K562 (cell line): Measurements from ENCODE around the gene RHOV. TPM values are rescaled to one million over a fixed set of nuclear protein-coding genes. Genes with fewer than 3 reads are reported as not detected.

Experiments used
- ATF3 ChIP-seq, 2 experiments: fragments of 450-650 bp in 1 of 2; sonication (generic) in 1 of 2; formaldehyde crosslinking in 1 of 2; IDR thresholded peaks in 1 of 2; conservative IDR thresholded peaks in 1 of 2; 2 replicates each; pipeline versions ENCODE4 v1.6.1 to v1.8.1; 2016 to 2023; ENCODE audit warnings: mild to moderate bottlenecking in 2 of 2, moderate library complexity in 2 of 2, inconsistent platforms in 1 of 2, missing genetic modification reagents in 1 of 2
- BCLAF1 ChIP-seq, 2 experiments: fragments of 450-650 bp in 1 of 2; IDR thresholded peaks; 2 replicates each; pipeline ENCODE4 v1.6.1; 2011 to 2017; ENCODE audit warnings: low read depth in 2 of 2, antibody characterized with exemption in 1 of 2, borderline replicate concordance in 1 of 2, low read length in 1 of 2, mild to moderate bottlenecking in 1 of 2, mixed read lengths in 1 of 2; ENCODE audit not compliant: control insufficient read depth in 1 of 2
- CEBPZ ChIP-seq: fragments of 150-350 bp; IDR thresholded peaks from 2 replicates; pipeline ENCODE4 v1.6.1; 2014; ENCODE audit warnings: low read depth, mild to moderate bottlenecking, low read length, borderline replicate concordance
- ESRRB ChIP-seq: fragments of 250-450 bp; sonication (Bioruptor Pico); IDR thresholded peaks from 2 replicates; pipeline ENCODE4 v1.5.0; 2020; ENCODE audit warnings: mild to moderate bottlenecking, moderate library complexity, borderline replicate concordance
- FOXP1 ChIP-seq: sonication (generic); formaldehyde crosslinking; IDR thresholded peaks from 2 replicates; pipeline ENCODE4 v1.8.0; 2022; ENCODE audit warnings: mild to moderate bottlenecking, missing genetic modification reagents
- IRF1 ChIP-seq: sonication (generic); formaldehyde crosslinking; IDR thresholded peaks from 2 replicates; pipeline ENCODE4 v1.8.0; 2022; ENCODE audit warnings: missing genetic modification reagents, mild to moderate bottlenecking, borderline replicate concordance
- MAZ ChIP-seq, 2 experiments: fragments of 450-650 bp in 1 of 2; sonication (generic) in 1 of 2; formaldehyde crosslinking; IDR thresholded peaks in 1 of 2; conservative IDR thresholded peaks in 1 of 2; 2 replicates each; pipeline versions ENCODE4 v1.4.0 to v1.5.0; 2020; ENCODE audit warnings: mild to moderate bottlenecking in 1 of 2, missing genetic modification reagents in 1 of 2
- NFE2L1 ChIP-seq: fragments of 450-650 bp; IDR thresholded peaks from 2 replicates; pipeline ENCODE4 v1.6.1; 2016; ENCODE audit warnings: missing genetic modification characterization, low read depth, mild to moderate bottlenecking, missing compliant biosample characterization, moderate library complexity, borderline replicate concordance
- NR0B1 ChIP-seq: fragments of 450-650 bp; IDR thresholded peaks from one replicate; pipeline ENCODE4 v1.6.1; 2018; ENCODE audit warnings: mild to moderate bottlenecking, moderate library complexity; ENCODE audit not compliant: partially characterized antibody
- SMARCA5 ChIP-seq: fragments of 450-650 bp; IDR thresholded peaks from 2 replicates; pipeline ENCODE4 v1.6.1; 2016
- SUPT5H ChIP-seq: fragments of 450-650 bp; IDR thresholded peaks from 2 replicates; pipeline ENCODE4 v1.6.1; 2016
- TRIM24 ChIP-seq, 2 experiments: fragments of 450-650 bp; IDR thresholded peaks; 2 replicates each; pipeline ENCODE4 v1.6.1; 2016
- ZKSCAN3 ChIP-seq: fragments of 250-450 bp; sonication (Bioruptor Pico); IDR thresholded peaks from 2 replicates; pipeline ENCODE4 v1.4.0; 2020
- ZNF184 ChIP-seq: sonication (generic); formaldehyde crosslinking; IDR thresholded peaks from 2 replicates; pipeline ENCODE4 v1.5.0; 2020; ENCODE audit warnings: missing genetic modification reagents
- ZNF830 ChIP-seq: fragments of 250-450 bp; sonication (Bioruptor Pico); IDR thresholded peaks from 2 replicates; pipeline ENCODE4 v1.5.0; 2021; ENCODE audit warnings: mild to moderate bottlenecking
- polyA plus RNA-seq, 8 experiments: library from polyadenylated mRNA; depleted of rRNA in 4 of 8; stranded (reverse) in 5 of 8; unstranded in 3 of 8; fragments of >200 nt; fragmentation: Nextera tagmentation in 2 of 8; fragmentation: Illumina TruSeq in 1 of 8; extraction: Ambion mirVana in 2 of 8; extraction: Trizol in 1 of 8; gene quantifications; 2 replicates each; pipeline versions ENCODE4 v1.2.1 to v1.2.3, GENCODE V29; 2011 to 2014; ENCODE audit warnings: inconsistent platforms in 1 of 8, missing spikeins in 1 of 8
- total RNA-seq, 7 experiments: library from RNA; depleted of rRNA in 6 of 7; stranded (reverse); fragments of >200 nt in 6 of 7; fragmentation: Illumina TruSeq in 2 of 7; extraction: Trizol in 2 of 7; gene quantifications; 2 replicates each; pipeline versions ENCODE4 v1.2.1 to v1.2.3, GENCODE V29; 2011 to 2021; ENCODE audit warnings: low replicate concordance in 1 of 7

The RHOV gene
- total and polyA plus RNA-seq, 9 of the 15 experiments (the other 6 are each of a cell fraction or from before 2014, with no cell fraction given), result 0.08 to 2.0 (median 1.1) TPM

GRCh38 chr15:40894681-40895448 is 20.8 kb upstream of the RHOV start (continued):
- TF ChIP-seq IRF1 (CRISPR knock-in tag) (no peak), BCLAF1 (IDR thresholded peaks at IDR 0.05; ENCODE audit: borderline replicate concordance in 1 of 2, control insufficient read depth in 1 of 2, low read depth in 2 of 2, low read length in 1 of 2) (no peak), SMARCA5 (no peak), ESRRB (CRISPR knock-in tag) (no peak), NFE2L1 (tag) (no peak), MAZ (CRISPR knock-in tag; conservative IDR thresholded peaks at IDR 0.05 in 1 of 2, IDR thresholded peaks at IDR 0.05 in 1 of 2) (peak in 1 of 2 experiments; percentile 41; a peak in 1 of 4 replicates), ZKSCAN3 (no peak), ATF3 (IDR thresholded peaks at IDR 0.05) (0 out of 2 replicates have a peak, but pooled peaks have one; percentile 26), ATF3 (CRISPR knock-in tag; conservative IDR thresholded peaks at IDR 0.05) (no peak), SUPT5H (no peak), FOXP1 (CRISPR knock-in tag) (0 out of 2 replicates have a peak, but pooled peaks have one; percentile 56), TRIM24 (IDR thresholded peaks at IDR 0.05) (no peak), ZNF184 (CRISPR knock-in tag) (no peak), NR0B1 (no peak), ZNF830 (CRISPR knock-in tag) (no peak), CEBPZ (no peak)
